IMR-90 (cell line): ENCODE data around the gene SPATA13.

ENCODE experiments used
- BHLHE40 ChIP-seq: fragments of 150-350 bp; IDR thresholded peaks from 2 replicates; pipeline ENCODE4 v1.6.1; 2016; ENCODE audit warnings: mild to moderate bottlenecking, low read depth, low read length
- CEBPB ChIP-seq: IDR thresholded peaks from 2 replicates; pipeline ENCODE4 v1.6.1; 2012; ENCODE audit warnings: low read depth, low read length, improper control_type of control experiment
- FOS ChIP-seq: fragments of 150-350 bp; IDR thresholded peaks from 2 replicates; pipeline ENCODE4 v1.6.1; 2016; ENCODE audit warnings: low read depth, low read length
- MAFK ChIP-seq: IDR thresholded peaks from 2 replicates; pipeline ENCODE4 v1.6.1; 2012; ENCODE audit warnings: low read depth, low read length, improper control_type of control experiment
- MXI1 ChIP-seq: IDR thresholded peaks from 2 replicates; pipeline ENCODE4 v1.6.1; 2012; ENCODE audit warnings: low read depth, mild to moderate bottlenecking, low read length, moderate library complexity, borderline replicate concordance
- NFE2L2 ChIP-seq: fragments of 150-350 bp; IDR thresholded peaks from 2 replicates; pipeline ENCODE4 v1.6.1; 2016; ENCODE audit warnings: low read depth, mild to moderate bottlenecking, low read length
- POLR2A ChIP-seq: IDR thresholded peaks from 2 replicates; pipeline ENCODE4 v1.6.1; 2012; ENCODE audit warnings: mild to moderate bottlenecking, low read depth, low read length
- RAD21 ChIP-seq: IDR thresholded peaks from 2 replicates; pipeline ENCODE4 v1.6.1; 2012; ENCODE audit warnings: low read length, improper control_type of control experiment
- RCOR1 ChIP-seq: IDR thresholded peaks from 2 replicates; pipeline ENCODE4 v1.6.1; 2012; ENCODE audit warnings: mild to moderate bottlenecking, low read length, improper control_type of control experiment; ENCODE audit not compliant: insufficient replicate concordance
- RFX5 ChIP-seq: IDR thresholded peaks from 2 replicates; pipeline ENCODE4 v1.8.0; 2012; ENCODE audit warnings: low read depth, mild to moderate bottlenecking, low read length, moderate library complexity
- SMC3 ChIP-seq: fragments of 150-350 bp; IDR thresholded peaks from 2 replicates; pipeline ENCODE4 v1.6.1; 2016; ENCODE audit warnings: low read depth, mild to moderate bottlenecking, antibody characterized with exemption, low read length, moderate library complexity
- TF ChIP-seq, protein P1 (sequence below): conservative IDR thresholded peaks from 2 replicates; pipeline ENCODE4 v1.5.1; 2012; ENCODE audit warnings: mild to moderate bottlenecking, low read depth, low read length, improper control_type of control experiment
- TF ChIP-seq, protein P2 (sequence below): fragments of 150-350 bp; IDR thresholded peaks from 2 replicates; pipeline ENCODE4 v1.6.1; 2016; ENCODE audit warnings: low read depth, mild to moderate bottlenecking, low read length, moderate library complexity, borderline replicate concordance

DNA sequence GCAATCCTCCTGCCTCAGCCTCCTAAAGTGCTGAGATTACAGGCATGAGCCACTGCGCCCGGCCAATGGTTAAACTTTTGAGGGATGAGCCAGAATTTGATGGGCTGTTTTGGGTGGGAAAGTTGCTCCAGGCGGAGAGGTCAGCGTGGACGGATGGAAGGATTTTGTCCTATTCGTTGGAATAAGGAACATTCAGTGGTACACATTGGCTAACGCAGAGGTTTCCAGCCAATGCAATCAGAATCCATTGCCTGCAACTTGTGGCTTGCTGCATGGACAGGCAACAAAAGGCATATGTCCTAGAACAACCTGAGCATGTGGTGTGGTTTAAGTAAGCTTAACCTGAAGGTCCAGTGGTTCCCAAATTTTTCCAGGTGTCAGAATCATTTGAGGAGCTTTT lies 113.4 kb downstream of the SPATA13 start:
- TF ChIP-seq, protein P1, sequence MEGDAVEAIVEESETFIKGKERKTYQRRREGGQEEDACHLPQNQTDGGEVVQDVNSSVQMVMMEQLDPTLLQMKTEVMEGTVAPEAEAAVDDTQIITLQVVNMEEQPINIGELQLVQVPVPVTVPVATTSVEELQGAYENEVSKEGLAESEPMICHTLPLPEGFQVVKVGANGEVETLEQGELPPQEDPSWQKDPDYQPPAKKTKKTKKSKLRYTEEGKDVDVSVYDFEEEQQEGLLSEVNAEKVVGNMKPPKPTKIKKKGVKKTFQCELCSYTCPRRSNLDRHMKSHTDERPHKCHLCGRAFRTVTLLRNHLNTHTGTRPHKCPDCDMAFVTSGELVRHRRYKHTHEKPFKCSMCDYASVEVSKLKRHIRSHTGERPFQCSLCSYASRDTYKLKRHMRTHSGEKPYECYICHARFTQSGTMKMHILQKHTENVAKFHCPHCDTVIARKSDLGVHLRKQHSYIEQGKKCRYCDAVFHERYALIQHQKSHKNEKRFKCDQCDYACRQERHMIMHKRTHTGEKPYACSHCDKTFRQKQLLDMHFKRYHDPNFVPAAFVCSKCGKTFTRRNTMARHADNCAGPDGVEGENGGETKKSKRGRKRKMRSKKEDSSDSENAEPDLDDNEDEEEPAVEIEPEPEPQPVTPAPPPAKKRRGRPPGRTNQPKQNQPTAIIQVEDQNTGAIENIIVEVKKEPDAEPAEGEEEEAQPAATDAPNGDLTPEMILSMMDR, result no peak
- TF ChIP-seq RFX5 (no peak), POLR2A (no peak), SMC3 (no peak), NFE2L2 (no peak), MXI1 (no peak), RAD21 (no peak), MAFK (no peak), RCOR1 (no peak), FOS (no peak), CEBPB (no peak), BHLHE40 (no peak)
- TF ChIP-seq, protein P2, sequence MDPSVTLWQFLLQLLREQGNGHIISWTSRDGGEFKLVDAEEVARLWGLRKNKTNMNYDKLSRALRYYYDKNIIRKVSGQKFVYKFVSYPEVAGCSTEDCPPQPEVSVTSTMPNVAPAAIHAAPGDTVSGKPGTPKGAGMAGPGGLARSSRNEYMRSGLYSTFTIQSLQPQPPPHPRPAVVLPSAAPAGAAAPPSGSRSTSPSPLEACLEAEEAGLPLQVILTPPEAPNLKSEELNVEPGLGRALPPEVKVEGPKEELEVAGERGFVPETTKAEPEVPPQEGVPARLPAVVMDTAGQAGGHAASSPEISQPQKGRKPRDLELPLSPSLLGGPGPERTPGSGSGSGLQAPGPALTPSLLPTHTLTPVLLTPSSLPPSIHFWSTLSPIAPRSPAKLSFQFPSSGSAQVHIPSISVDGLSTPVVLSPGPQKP, result no peak
